LNCAP (cell line): ENCODE measurements around the gene DTX3L.

ENCODE experiments used
- CTCF ChIP-seq: fragments of 450-650 bp; IDR thresholded peaks from 2 replicates; pipeline ENCODE4 v1.5.1; 2017; ENCODE audit warnings: mild to moderate bottlenecking

DTX3L gene

GRCh38 chr3:122548619-122549018, 15.5 kb upstream of the DTX3L start:
- TF ChIP-seq CTCF = no peak

- TF ChIP-seq CTCF = no peak
These were observed 11.0 kb upstream of the DTX3L start for GRCh38 chr3:122553171-122553570.

- no peak for TF ChIP-seq CTCF
These were observed 8.7 kb upstream of the DTX3L start for GRCh38 chr3:122555275-122556071.

GRCh38 chr3:122557356-122557755, 6.8 kb upstream of the DTX3L start:
- no peak for TF ChIP-seq CTCF

GRCh38 chr3:122558605-122559004, 5.5 kb upstream of the DTX3L start:
- TF ChIP-seq CTCF = no peak

- TF ChIP-seq CTCF = no peak
These were observed 4.2 kb upstream of the DTX3L start for GRCh38 chr3:122559906-122560305.

- TF ChIP-seq CTCF = peak; percentile 71
These were observed 3.5 kb upstream of the DTX3L start for GRCh38 chr3:122560680-122561079.
